Hematopoietic multipotent progenitor cell treated with erythropoietin and hydrocortisone succinate and interleukin-3 and kit ligand, for 17 days (in vitro differentiated cells): ENCODE data around the gene NR2C2.
A peak's percentile ranks its signal among the peaks of the same experiment; 100 is the strongest.

ENCODE experiments used
- DNase-seq: peaks from one replicate; pipeline ENCODE4 v3.0.0-alpha.2; 2015; ENCODE audit warnings: low spot score

The NR2C2 gene

GRCh38 chr3:15064299-15064834, 117.0 kb downstream of the NR2C2 start:
- DNase-seq: no peak

DNA sequence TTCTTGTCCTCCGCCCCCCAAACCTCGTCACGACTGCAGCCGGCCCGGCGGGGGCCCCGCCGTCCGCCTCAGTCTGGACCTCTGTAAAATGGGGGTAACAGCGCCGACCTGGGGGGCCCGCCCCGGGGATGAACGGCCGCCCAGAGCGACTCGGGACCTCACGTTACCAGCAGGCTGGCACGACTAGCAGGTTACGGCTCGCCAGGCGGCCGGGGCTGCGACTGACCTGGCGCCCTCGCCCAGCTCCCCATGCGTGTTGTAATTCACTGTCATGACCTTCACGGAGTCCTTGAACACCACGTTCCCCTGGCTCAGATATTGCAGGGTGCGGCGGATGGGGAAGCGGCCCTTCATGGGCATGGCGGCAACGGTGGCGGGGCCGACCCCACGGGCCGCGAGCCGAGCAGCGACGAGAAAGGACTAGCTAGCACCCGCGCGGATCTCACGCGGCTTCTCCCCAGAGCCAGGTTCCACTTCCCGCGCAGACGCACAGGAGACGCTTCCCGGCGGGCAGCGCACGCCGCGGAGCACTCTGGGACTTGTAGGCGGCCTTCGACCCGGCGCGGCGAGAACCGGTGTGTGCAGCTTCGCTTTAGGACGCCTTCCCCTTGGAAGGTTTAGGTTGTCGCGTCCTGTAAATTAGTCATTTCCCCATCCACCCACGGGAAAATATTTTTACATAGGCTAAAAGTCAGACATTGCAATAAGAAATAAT, 117.6 kb downstream of the NR2C2 start, which contains the start of gene MRPS25:
Gene MRPS25, minus strand, starts transcription at position 481 of the 715 bp plus-strand sequence. Its CDS starts 121 bp downstream, at position 360.
- peak; percentile 84 for DNase-seq

- DNase-seq: no peak
Measured at GRCh38 chr3:15065550-15066007, 118.2 kb downstream of the NR2C2 start.

- DNase-seq: no peak
Measured at GRCh38 chr3:15066467-15066866, 119.1 kb downstream of the NR2C2 start.

DNA sequence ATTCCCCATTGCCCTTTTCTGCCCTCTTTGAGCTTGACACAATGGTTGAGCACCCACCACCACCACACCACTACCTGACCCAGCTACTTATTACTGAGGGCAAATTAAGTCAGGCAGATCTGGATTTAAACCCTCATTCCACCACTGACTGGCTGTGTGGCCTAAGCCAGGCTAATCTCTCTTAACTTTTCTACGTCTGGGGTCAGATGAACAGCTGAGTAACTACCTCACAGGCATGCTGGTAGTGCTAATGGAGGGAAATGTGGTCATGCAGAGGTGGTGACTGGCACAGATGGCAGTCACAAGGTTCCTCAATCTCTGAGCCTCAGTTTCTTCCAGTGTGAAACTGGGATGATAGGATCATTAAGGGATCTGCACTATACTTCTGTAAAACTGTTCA, 122.1 kb downstream of the NR2C2 start:
- no peak for DNase-seq

DNA sequence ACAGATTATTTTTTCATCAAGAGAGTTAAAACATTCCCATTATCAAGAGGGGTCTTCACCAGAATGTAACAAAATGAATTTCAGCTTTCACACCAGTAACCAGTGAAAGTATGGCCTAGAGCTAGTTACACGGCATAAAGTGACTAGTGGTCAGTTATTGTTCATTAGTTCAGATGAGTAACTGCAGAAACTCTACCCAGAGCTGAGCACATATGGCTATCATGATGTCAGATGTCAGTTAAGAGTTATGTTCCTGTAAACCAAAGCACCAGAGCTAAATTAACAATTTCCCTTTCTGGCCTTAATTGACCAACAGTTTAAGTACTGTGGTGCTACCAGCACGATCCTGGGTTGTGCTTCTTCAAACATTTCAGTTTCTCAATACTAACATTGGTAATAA, 124.3 kb downstream of the NR2C2 start:
- no peak for DNase-seq

GRCh38 chr3:15074500-15074899, 127.1 kb downstream of the NR2C2 start:
- no peak for DNase-seq

DNA sequence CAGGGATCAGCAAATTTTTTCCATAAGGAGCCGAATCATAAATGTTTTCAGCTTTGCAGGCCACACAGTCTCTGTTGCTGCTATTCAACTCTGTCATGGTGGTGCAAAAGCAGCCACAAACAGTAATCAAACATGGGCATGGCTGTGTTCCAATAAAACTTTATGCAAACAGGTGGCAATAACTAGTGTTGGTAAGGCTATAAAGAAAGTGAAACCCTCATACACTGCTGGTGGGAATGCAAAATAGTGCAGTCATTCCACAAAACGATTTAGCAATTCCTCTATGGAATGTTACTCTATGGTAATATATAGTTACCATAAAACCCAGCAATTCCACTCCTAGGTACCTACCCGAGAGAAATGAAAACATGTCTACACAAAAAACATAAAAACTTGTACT, 131.7 kb downstream of the NR2C2 start:
- no peak for DNase-seq

- DNase-seq: no peak
Measured at GRCh38 chr3:15081960-15082664, 134.7 kb downstream of the NR2C2 start.

GRCh38 chr3:15083252-15083651, 135.9 kb downstream of the NR2C2 start:
- no peak for DNase-seq

DNA sequence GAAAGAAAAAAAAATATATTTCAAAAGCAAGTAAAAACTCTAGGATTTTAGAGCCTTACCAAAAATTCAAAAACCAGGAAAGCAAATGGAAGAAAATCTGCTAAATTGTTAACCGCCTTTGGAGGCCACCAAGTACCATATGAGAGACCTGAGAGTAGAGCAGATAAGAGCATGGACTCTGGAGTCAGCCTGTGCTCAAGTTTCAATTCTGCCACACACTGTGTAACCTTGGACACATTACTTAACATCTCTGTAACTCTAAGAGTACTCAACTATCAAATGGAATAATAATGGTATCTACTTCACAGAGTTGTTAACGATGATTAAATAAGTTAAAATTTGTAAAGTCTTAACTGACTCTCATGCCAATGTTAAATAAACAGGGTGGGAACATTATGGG, 138.9 kb downstream of the NR2C2 start:
- DNase-seq: no peak

DNA sequence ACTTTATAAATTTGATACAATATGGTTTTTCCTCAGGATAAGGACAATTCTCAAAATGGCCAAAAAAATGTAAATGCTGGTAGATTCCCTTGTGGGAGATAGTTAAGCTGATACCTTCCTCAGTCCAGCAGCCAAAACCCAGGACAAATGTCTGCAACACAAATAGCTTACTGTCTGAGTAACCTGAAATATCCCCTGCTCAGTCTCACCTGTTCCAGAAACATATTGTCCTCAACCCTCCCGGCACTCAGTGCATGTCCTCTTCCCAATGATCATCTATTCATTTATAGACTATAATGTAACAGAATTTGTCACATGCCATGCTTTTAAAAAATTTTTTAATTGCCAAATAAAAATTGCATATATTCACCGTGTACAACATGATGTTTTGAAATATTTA, 139.3 kb downstream of the NR2C2 start:
- DNase-seq: no peak

GRCh38 chr3:15089201-15089600, 141.8 kb downstream of the NR2C2 start:
- no peak for DNase-seq

- DNase-seq: no peak
Measured at GRCh38 chr3:15091575-15091974, 144.2 kb downstream of the NR2C2 start.

- DNase-seq: no peak
Measured at GRCh38 chr3:15092686-15093085, 145.3 kb downstream of the NR2C2 start.

GRCh38 chr3:15094187-15094875, 146.9 kb downstream of the NR2C2 start:
- no peak for DNase-seq

DNA sequence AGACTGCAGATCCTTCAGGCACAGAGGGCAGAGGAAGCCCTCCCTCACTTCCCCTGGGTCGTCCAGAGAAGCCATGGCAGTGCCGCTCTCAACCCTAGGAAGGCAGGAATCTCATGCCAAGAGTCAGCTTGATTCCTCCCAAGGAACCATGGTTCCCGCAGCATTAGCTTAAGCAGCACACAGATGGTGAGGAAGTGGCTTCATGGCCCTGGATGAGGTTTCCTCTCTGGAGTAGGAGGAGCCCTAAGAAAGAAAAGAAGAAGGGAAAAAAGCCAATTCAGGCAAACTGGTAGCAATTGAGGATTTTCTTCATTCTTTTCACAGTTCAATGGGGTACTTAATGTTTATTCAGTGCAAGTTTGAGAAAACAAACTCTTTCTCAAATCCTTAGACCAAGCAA, 148.7 kb downstream of the NR2C2 start:
- DNase-seq: no peak

GRCh38 chr3:15097891-15098290, 150.5 kb downstream of the NR2C2 start:
- DNase-seq: no peak
